Karpas-422 (cell line): ENCODE measurements around the gene CPT1B. TPM values are rescaled to one million over a fixed set of nuclear protein-coding genes. Genes with fewer than 3 reads are reported as not detected.
"Not testable (repeated sequence)": the region's sequence is repeated elsewhere in the genome, so short reads cannot be mapped to it uniquely, and the experiment has no call there.

Source experiments
- DNase-seq: peaks from one replicate; pipeline ENCODE4 v3.0.0-alpha.2; 2015
- H2AFZ ChIP-seq: fragments of 200-600 bp; sonication (generic); 2 replicates; pipeline ENCODE4 v1.6.1; 2014; ENCODE audit warnings: antibody characterized with exemption, low read length, mixed read lengths
- H3K27ac ChIP-seq: fragments of 200-600 bp; sonication (generic); 2 replicates; pipeline ENCODE4 v1.5.1; 2014; ENCODE audit warnings: mild to moderate bottlenecking, low read length, moderate library complexity
- H3K27me3 ChIP-seq: fragments of 200-600 bp; sonication (generic); 2 replicates; pipeline ENCODE4 v1.6.1; 2014; ENCODE audit warnings: low read length, mixed read lengths
- H3K36me3 ChIP-seq: fragments of 200-600 bp; sonication (generic); 2 replicates; pipeline ENCODE4 v1.6.1; 2014; ENCODE audit warnings: low read length, mixed read lengths; ENCODE audit not compliant: insufficient read depth
- H3K4me1 ChIP-seq: fragments of 200-600 bp; sonication (generic); 2 replicates; pipeline ENCODE4 v1.6.1; 2014; ENCODE audit warnings: mild to moderate bottlenecking, low read length, mixed read lengths
- H3K4me2 ChIP-seq: fragments of 200-600 bp; sonication (generic); 2 replicates; pipeline ENCODE4 v1.6.1; 2014; ENCODE audit warnings: low read length, low read depth, mild to moderate bottlenecking; ENCODE audit not compliant: poor library complexity, severe bottlenecking
- H3K4me3 ChIP-seq: fragments of 200-600 bp; sonication (generic); 2 replicates; pipeline ENCODE4 v1.5.1; 2014; ENCODE audit warnings: mild to moderate bottlenecking, antibody characterized with exemption, low read length, mixed read lengths
- H3K79me2 ChIP-seq: fragments of 200-600 bp; sonication (generic); 2 replicates; pipeline ENCODE4 v1.6.1; 2014; ENCODE audit warnings: mild to moderate bottlenecking, low read length, mixed read lengths
- H3K9ac ChIP-seq: fragments of 200-600 bp; sonication (generic); 2 replicates; pipeline ENCODE4 v1.6.0; 2014; ENCODE audit warnings: low read length
- H3K9me2 ChIP-seq: fragments of 200-600 bp; sonication (generic), shearing (Covaris generic); replicated peaks from 2 replicates; pipeline ENCODE4 v1.6.0; 2014; ENCODE audit warnings: mild to moderate bottlenecking, low read length, moderate library complexity; ENCODE audit not compliant: insufficient read depth
- H3K9me3 ChIP-seq: fragments of 300-700, 200-600 bp; sonication (generic); 2 replicates; pipeline ENCODE4 v1.6.1; 2014; ENCODE audit warnings: low read length, mixed read lengths
- H4K20me1 ChIP-seq: fragments of 200-600 bp; sonication (generic); 2 replicates; pipeline ENCODE4 v1.6.1; 2014; ENCODE audit warnings: mild to moderate bottlenecking, antibody characterized with exemption, low read length, low read depth; ENCODE audit not compliant: insufficient read depth
- total RNA-seq: library from RNA; depleted of rRNA; stranded (reverse); fragments of >200 nt; shearing (Covaris generic); gene quantifications from 2 replicates; pipeline ENCODE4 v1.2.3, GENCODE V29; 2014; ENCODE audit warnings: low replicate concordance

Gene CPT1B
- total RNA-seq, 1 experiment from 2014 or later, result 50.3 TPM

DNA sequence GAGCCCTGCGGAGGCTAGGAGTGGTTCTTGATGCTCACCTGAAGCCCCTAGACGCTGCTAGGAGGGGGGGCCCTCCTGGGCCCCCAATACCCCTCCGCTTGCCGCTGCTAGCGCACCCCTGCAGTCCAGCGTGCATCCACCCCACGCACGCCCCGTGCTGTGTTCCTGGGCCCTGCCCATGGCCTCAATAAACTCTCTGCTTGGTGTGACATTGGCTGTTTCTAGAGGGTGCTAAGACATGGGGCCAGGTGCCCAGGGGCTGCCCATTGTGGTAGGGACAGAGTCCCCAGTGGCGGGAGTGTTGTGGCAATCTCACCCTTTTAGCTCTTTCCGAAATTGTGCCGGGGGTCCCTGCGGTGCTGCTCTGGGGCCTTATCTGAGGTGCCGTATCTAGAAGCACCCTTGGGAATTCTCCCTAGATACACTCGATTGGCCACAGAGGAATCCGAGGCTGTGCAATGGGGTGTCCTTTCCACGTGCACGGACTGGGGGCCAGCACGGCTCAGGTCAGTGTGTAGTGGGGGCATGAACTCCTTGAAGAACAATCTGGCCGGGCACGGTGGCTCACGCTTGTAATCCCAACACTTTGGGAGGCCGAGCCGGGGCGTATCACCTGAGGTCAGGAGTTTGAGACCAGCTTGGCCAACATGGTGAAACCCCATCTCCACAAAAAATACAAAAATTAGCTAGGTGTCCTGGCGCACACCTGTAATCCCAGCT, 33.3 kb upstream of the CPT1B start:
- H3K9me2 ChIP-seq, result no peaks in the 10 kb centered on the region
- H3K27ac ChIP-seq, result no peak overlapping the region
- no peak overlapping the region for H3K4me3 ChIP-seq
- no peak overlapping the region for H3K4me2 ChIP-seq
- DNase-seq, result no peak
- H3K9ac ChIP-seq, result no peak overlapping the region
- H3K4me1 ChIP-seq, result no peaks in the 10 kb centered on the region
- no peaks in the 10 kb centered on the region for H3K36me3 ChIP-seq
- no peaks in the 10 kb centered on the region for H3K27me3 ChIP-seq
- no peaks in the 10 kb centered on the region for H4K20me1 ChIP-seq
- no peak overlapping the region for H2AFZ ChIP-seq
- H3K79me2 ChIP-seq, result no peaks in the 10 kb centered on the region
- no peaks in the 10 kb centered on the region for H3K9me3 ChIP-seq

DNA sequence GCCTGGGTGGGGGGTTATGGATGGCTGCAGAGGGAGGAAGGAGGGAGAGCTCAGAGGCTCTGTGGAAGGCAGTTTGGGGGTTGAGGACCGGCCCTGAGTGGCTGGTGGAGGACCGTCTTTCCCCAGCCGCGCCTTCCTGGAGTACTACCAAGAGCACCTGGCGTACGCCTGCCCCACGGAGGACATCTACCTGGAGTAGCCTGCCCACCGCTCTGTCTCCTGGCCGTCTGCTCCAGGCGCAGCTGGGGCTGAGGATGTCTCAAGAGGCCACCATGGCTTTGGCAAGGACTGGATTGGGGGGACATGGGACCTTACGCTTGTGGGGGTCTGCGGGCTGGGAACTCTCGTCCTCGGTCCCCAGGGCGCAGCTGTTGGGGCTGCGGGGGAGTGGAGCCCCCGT, 32.4 kb upstream of the CPT1B start:
- H3K4me3 ChIP-seq, result no peak overlapping the region
- H2AFZ ChIP-seq, result no peak overlapping the region
- no peaks in the 10 kb centered on the region for H3K27me3 ChIP-seq
- no peaks in the 10 kb centered on the region for H3K79me2 ChIP-seq
- no peak overlapping the region for H3K9ac ChIP-seq
- DNase-seq, result no peak
- peaks cover 6% of the 10 kb centered on the region for H3K4me1 ChIP-seq
- no peaks in the 10 kb centered on the region for H3K9me3 ChIP-seq
- no peaks in the 10 kb centered on the region for H3K9me2 ChIP-seq
- H3K4me2 ChIP-seq, result no peak overlapping the region
- no peaks in the 10 kb centered on the region for H4K20me1 ChIP-seq
- H3K36me3 ChIP-seq, result no peaks in the 10 kb centered on the region
- no peak overlapping the region for H3K27ac ChIP-seq

DNA sequence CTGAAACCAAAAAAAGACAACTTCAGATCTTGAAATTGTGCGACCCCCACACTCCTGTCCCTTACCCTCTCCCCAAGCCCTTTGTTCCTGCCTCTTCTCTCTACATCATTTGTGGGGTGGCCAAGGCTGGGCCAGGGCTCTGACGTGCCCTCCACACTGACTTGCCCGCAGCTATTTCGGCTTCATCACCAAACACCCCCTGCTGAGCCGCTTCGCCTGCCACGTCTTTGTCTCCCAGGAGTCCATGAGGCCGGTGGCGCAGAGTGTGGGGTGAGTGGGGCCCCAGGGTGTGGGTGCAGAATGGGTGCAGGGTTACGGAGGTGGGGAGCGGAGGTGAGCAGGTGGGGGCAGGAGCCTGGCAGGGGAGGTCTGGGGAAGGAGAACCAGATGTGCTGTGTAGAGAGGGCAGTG, 31.8 kb upstream of the CPT1B start:
- Histone ChIP-seq H3K4me3 (no peak overlapping the region), H4K20me1 (no peaks in the 10 kb centered on the region), H3K9me3 (no peaks in the 10 kb centered on the region), H3K4me2 (no peak overlapping the region), H3K9ac (no peak overlapping the region), H2AFZ (no peak overlapping the region), H3K4me1 (peaks cover 10% of the 10 kb centered on the region), H3K27ac (no peak overlapping the region), H3K36me3 (no peaks in the 10 kb centered on the region), H3K9me2 (no peaks in the 10 kb centered on the region), H3K27me3 (no peaks in the 10 kb centered on the region), H3K79me2 (no peaks in the 10 kb centered on the region)
- no peak for DNase-seq

DNA sequence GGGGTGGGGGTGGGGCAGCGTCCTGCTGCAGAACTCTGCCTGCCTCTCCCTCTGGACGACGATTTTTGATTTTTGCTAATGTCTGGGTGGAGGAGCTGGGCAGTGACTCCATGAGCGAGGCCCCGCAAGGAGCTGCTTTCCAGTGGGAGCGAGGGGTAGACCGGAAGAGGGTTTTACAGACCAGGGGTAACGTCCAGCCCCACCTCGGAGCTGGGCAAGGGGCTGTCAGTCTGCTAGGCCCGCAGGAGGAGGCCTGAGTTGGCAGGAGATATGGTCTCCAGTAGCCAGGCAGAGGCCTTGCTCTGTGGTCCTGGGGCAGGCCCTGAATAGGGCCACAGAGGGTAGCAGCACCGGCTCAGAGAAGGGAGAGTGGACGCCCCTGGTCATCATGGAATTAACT, 31.4 kb upstream of the CPT1B start:
- Histone ChIP-seq H3K9me2 (no peaks in the 10 kb centered on the region), H3K4me2 (no peak overlapping the region), H3K36me3 (no peaks in the 10 kb centered on the region), H3K9ac (no peak overlapping the region), H3K4me3 (no peak overlapping the region), H3K79me2 (no peaks in the 10 kb centered on the region), H2AFZ (no peak overlapping the region), H3K4me1 (peaks cover 10% of the 10 kb centered on the region), H3K27me3 (no peaks in the 10 kb centered on the region), H3K9me3 (no peaks in the 10 kb centered on the region), H4K20me1 (no peaks in the 10 kb centered on the region), H3K27ac (no peak overlapping the region)
- DNase-seq, result no peak

DNA sequence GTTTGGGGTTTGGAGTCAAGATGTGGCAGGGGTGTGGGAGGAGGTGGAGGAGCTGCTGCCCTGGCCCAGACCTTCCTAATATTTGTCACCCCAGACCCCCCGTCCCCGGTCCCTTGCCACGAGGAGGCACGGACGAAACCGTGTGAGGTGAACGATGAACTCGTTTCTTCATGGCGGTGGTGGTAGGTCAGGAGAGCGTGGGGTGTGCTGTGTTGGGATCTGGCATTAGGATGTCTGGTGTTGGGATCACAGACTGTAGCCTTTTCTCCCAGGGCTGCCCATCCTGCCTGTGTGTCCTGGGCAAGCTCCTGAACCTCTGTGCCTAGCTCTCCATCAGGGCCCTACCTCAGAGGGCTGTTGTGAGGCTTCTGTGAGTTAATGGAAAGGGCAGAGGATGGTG, 30.8 kb upstream of the CPT1B start:
- Histone ChIP-seq H3K9ac (no peak overlapping the region), H3K79me2 (no peaks in the 10 kb centered on the region), H3K4me1 (peaks cover 10% of the 10 kb centered on the region), H3K4me3 (no peak overlapping the region), H3K9me3 (no peaks in the 10 kb centered on the region), H2AFZ (no peak overlapping the region), H4K20me1 (no peaks in the 10 kb centered on the region), H3K36me3 (no peaks in the 10 kb centered on the region), H3K9me2 (no peaks in the 10 kb centered on the region), H3K27me3 (no peaks in the 10 kb centered on the region), H3K27ac (no peak overlapping the region), H3K4me2 (no peak overlapping the region)
- DNase-seq, result no peak

DNA sequence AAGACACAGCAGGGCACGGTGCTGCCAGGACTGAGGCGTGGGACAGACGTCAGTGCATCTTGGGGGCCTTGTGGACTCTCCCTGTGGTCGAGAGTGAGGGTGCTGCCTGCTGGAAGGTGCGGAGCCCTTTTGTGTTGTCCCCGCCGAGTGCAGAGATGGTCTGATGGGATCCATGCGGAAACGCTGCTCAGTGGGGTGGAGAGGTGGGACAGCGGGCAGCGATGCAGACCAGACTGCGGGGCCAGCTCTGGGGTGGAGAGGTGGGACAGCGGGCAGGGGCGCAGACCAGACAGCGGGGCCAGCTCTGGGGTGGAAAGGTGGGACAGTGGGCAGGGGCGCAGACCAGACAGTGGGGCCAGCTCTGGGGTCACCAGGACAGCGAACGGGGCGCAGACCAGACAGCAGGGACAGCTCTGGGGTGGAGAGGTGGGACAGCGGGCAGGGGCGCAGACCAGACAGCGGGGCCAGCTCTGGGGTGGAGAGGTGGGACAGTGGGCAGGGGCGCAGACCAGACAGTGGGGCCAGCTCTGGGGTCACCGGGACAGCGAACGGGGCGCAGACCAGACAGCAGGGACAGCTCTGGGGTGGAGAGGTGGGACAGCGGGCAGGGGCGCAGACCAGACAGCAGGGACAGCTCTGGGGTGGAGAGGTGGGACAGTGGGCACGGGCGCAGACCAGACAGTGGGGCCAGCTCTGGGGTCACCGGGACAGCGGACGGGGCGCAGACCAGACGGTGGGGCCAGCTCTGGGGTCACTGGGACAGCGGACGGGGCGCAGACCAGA, 30.0 kb upstream of the CPT1B start:
- H4K20me1 ChIP-seq, DNase-seq, H3K4me2 ChIP-seq, H3K36me3 ChIP-seq, H3K9me2 ChIP-seq, H3K79me2 ChIP-seq, H3K27ac ChIP-seq, H3K4me1 ChIP-seq, H2AFZ ChIP-seq, H3K9ac ChIP-seq, H3K4me3 ChIP-seq, H3K9me3 ChIP-seq, H3K27me3 ChIP-seq: not testable (repeated sequence)

DNA sequence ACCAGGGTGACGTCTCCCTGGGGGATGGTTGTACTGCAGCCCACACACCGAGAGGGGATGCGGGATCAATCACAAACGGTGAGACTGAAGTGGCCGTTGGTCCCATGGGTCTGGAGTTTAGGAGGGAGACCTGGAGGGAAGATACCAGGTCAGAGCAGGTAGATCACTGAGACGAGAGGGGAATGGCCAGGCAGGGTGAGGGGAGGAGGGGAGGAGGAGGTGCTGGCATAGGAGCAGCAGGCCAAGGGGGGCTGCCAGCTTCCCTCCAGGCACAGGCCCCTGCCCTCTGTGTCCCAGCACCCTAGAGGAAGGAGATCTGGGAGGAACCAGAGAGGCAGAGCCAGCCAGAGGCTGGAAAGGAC, 29.4 kb upstream of the CPT1B start:
- no peaks in the 10 kb centered on the region for H3K79me2 ChIP-seq
- H3K36me3 ChIP-seq, result no peaks in the 10 kb centered on the region
- peaks cover 10% of the 10 kb centered on the region for H3K4me1 ChIP-seq
- no peak overlapping the region for H2AFZ ChIP-seq
- H3K9me2 ChIP-seq, result no peaks in the 10 kb centered on the region
- no peaks in the 10 kb centered on the region; the same call in 1 of the 2 replicates for H4K20me1 ChIP-seq
- H3K4me2 ChIP-seq, result no peak overlapping the region
- H3K9me3 ChIP-seq, result no peaks in the 10 kb centered on the region
- no peaks in the 10 kb centered on the region for H3K27me3 ChIP-seq
- H3K27ac ChIP-seq, result no peak overlapping the region
- no peak for DNase-seq
- no peak overlapping the region for H3K4me3 ChIP-seq
- H3K9ac ChIP-seq, result no peak overlapping the region

DNA sequence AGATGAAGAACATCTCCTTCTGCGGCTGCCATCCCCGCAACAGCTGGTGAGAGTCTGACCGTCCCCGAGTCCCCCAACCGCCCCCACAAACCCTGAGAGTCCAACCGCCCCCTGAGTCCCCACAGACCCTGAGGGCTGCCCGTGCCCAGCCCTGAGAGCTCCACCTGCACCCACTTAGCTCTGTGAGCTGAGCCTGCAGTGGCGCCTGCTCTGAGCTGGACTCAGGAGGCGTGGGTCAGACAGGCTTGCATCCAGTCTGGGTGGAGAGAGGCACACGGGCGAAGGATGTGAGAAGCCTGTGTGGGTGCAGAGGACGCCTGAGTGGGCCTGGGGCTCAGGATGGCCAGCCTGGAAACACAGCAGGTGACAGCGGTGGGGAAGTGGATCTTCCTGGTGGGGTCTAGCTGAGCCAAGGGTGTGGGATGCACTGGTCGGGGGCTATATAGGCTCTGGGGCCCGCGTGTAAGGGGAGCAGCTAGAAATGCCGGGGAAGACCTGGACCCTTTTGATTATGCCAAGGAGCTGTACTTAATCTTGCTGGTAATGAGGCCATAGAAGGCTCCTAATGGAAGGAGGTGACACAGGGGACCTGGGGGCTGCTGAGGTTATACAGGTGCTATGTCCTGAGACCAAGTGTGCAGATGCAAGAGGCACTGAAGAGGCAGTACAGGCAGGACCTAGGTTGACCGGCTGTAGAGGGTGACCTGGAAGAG, 28.9 kb upstream of the CPT1B start:
- Histone ChIP-seq H3K36me3 (no peaks in the 10 kb centered on the region), H3K4me3 (no peak overlapping the region), H2AFZ (no peak overlapping the region), H4K20me1 (no peaks in the 10 kb centered on the region; the same call in 1 of the 2 replicates), H3K9ac (no peak overlapping the region), H3K27me3 (no peaks in the 10 kb centered on the region), H3K79me2 (no peaks in the 10 kb centered on the region), H3K9me3 (no peaks in the 10 kb centered on the region), H3K4me1 (peaks cover 10% of the 10 kb centered on the region), H3K9me2 (no peaks in the 10 kb centered on the region), H3K4me2 (no peak overlapping the region), H3K27ac (no peak overlapping the region)
- DNase-seq, result no peak
